Measurements from ENCODE around the gene TNFSF9. TPM values are rescaled to one million over a fixed set of nuclear protein-coding genes. Genes with fewer than 3 reads are reported as not detected.
"Not testable (repeated sequence)": the region's sequence is repeated elsewhere in the genome, so short reads cannot be mapped to it uniquely, and the experiment has no call there.

The TNFSF9 gene
- total RNA-seq, 2 donors from 2014 or later, result 0.43 to 3.4 TPM

DNA sequence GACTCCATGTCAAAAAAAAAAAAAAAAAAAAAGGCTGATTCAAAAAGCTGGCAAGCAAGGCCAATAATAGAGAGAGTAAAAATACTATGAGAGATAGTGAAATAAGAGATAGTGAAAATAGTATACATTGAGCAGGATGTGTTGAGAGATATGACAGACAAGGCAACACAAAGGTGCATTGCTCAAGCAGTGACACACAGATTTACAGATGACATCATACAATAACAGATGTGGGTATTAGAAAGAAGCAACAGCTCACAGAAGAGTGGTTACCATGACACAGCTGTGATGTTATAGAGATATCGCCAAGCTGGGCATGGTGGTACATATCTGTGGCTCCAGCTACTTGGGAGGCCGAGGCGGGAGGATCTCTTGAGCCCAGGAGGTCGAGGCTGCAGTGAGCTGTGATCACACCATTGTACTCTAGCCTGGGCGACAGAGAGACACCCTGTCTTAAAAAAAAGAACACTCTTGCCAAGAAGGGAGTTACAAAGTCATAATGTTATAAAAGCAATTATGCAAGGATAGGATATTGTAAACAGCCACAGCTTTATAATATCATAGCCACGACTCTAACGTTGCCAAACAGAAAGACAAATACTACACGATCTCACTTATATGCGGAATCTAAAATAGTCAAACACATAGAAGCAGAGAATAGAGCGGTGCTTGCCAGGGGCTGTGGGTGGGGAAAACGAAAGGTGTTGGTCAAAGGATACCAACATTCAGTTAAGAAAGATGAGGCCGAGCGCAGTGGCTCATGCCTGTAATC lies 10.3 kb downstream of the TNFSF9 start:
- no peak overlapping the region for H3K27ac Mint-ChIP-seq
- no peak for ATAC-seq

DNA sequence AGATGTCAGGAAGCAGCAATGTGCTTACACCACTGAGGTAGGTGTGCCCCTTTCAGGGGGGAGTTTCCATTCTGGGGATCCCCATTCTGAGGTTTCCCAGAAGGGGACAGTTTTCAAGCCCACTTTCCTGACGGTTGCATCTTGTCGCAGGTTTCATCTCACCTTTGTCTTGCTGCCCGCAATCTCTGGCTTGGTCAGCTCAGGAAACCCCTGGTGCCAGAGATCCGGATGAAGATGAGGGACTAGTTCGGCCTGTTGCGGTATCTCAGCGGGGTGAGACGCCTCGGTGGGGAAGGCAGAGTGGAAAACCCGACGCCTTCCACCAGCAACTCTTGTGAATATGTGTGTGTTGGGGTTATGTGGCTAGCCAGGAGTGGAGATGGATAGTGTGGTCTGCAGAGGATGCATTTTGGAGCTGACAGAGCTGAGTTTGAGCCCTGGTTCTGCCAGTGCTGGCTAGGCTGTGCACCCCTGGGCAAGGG lies 13.1 kb downstream of the TNFSF9 start:
- ATAC-seq, result no peak
- Mint-ChIP-seq H3K9me3 (no peaks in the 10 kb centered on the region), H3K36me3 (no peaks in the 10 kb centered on the region), H3K27ac (no peak overlapping the region)
- DNase-seq (ENCODE audit: low spot score in 2 of 2), result no peak

More for the DNA sequence above, 10.3 kb downstream of the TNFSF9 start:
- Mint-ChIP-seq H3K36me3 (peaks cover 0 to 4% of the 10 kb centered on the region in 2 donors), H3K9me3 (peaks cover 0 to 2% of the 10 kb centered on the region in 2 donors)
- no peak for DNase-seq (ENCODE audit: low spot score in 2 of 2)

DNA sequence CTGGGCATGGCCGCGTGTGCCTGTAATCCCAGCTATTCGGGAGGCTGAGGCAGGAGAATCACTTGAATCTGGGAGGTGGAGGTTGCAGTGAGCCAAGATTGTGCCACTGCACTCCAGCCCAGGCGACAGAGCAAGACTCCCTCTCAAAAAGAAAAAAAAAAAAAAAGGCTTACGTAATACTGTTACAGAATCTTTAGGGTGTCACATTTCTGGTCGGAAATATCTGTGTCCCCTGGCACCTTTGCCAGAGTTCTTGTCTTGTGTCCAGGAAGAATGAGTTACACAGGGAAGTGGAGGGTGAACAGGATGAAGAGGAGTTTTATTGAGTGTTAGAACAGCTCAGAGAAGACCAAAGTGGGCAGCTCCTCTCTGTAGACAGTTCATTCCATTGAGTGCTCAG lies 19.9 kb downstream of the TNFSF9 start:
- not testable (repeated sequence) for H3K36me3 Mint-ChIP-seq, H3K9me3 Mint-ChIP-seq, ATAC-seq

DNA sequence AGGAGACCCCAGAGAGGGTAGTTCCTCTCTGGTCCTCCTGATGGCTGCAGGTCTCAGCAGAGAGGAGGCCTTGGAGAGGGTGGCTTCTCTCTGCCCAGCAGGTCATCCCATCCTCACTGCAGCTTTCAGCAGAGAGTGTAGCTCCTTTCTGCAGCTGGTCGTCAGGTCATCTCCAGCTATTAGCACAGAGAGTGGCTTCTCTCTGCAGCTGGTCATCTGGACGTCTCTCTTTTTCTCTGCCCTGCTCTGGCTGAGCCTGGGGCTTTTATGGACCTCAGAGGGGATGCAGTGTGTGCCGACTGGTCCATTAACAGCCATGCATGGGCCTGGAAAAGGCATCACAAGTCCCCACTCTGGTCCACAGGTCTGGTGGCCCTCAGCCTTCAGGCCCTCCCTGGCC lies 20.3 kb downstream of the TNFSF9 start:
- no peak overlapping the region for H3K27ac Mint-ChIP-seq
- ATAC-seq (no peak), DNase-seq (ENCODE audit: low spot score in 2 of 2) (no peak)
- no peaks in the 10 kb centered on the region for H3K9me3 Mint-ChIP-seq
- H3K36me3 Mint-ChIP-seq, result no peaks in the 10 kb centered on the region

More for the DNA sequence above, 19.9 kb downstream of the TNFSF9 start:
- not testable (repeated sequence) for DNase-seq (ENCODE audit: low spot score in 2 of 2); H3K27ac Mint-ChIP-seq

DNA sequence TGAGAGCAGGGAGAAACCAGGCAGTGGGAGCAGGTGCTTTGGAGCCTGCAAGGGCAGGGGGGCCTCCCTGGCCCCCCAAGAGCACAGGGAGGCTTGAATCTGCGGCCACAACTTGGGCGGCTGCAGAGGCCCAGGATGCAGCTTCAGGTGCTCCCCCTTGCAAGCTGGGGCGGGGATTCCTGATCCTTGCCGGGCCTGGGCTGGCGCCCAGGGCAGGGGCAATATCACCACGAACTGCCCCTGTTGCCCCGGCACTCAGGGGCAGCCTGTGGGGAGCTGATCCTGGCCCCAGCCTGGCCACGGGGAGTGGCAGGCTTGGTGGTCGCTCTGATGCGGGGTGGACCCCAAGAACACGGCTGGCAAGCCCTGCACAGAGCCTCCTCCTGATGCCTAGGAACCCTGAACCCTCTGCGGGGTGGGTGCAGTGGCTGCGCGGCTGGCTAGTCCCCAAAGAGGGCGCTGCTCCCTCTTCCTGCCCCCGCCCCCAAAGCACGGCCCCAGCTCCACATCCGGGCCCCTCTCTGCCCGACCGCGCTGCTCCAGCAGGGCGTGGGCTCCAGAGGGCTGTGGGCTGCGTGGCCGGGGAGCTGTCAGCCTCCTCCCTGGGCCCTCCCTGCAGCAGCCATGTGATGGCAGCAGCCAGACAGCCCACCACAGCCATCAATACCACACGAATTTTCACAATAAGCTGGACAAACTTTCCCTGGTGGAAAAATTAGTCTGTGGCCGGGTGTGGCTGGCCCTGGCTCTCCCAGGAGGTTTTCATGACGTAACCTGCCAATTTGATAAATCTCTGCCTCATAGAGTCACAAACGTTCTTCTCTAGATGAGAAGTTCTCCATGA lies 21.0 kb downstream of the TNFSF9 start:
- peak in 1 of 2 donors; percentile 36 for DNase-seq (ENCODE audit: low spot score in 2 of 2)

GRCh38 chr19:6556043-6556449 lies 25.2 kb downstream of the TNFSF9 start:
- DNase-seq (ENCODE audit: low spot score in 2 of 2) (no peak), ATAC-seq (no peak)
- no peak overlapping the region for H3K27ac Mint-ChIP-seq
- H3K36me3 Mint-ChIP-seq, result no peaks in the 10 kb centered on the region
- no peaks in the 10 kb centered on the region for H3K9me3 Mint-ChIP-seq

More for the DNA sequence above, 21.0 kb downstream of the TNFSF9 start:
- no peaks in the 10 kb centered on the region for H3K36me3 Mint-ChIP-seq
- ATAC-seq, result peak; percentile 80 to 88
- no peaks in the 10 kb centered on the region for H3K9me3 Mint-ChIP-seq
- H3K27ac Mint-ChIP-seq, result no peak overlapping the region

GRCh38 chr19:6556480-6557195 lies 25.8 kb downstream of the TNFSF9 start:
- DNase-seq (ENCODE audit: low spot score in 2 of 2) (no peak), ATAC-seq (peak in 1 of 2 donors; percentile 83)
- Mint-ChIP-seq H3K27ac (no peak overlapping the region), H3K36me3 (no peaks in the 10 kb centered on the region), H3K9me3 (no peaks in the 10 kb centered on the region)

- ATAC-seq; H3K27ac Mint-ChIP-seq; DNase-seq (ENCODE audit: low spot score in 2 of 2); H3K36me3 Mint-ChIP-seq: not testable (repeated sequence)
- H3K9me3 Mint-ChIP-seq, result peaks cover 10 to 15% of the 10 kb centered on the region in 2 donors
Observed at GRCh38 chr19:6562437-6562836, 31.6 kb downstream of the TNFSF9 start.

- DNase-seq (ENCODE audit: low spot score in 2 of 2), result no peak
Observed at GRCh38 chr19:6564393-6564792, 33.6 kb downstream of the TNFSF9 start.

GRCh38 chr19:6566727-6567126 lies 35.9 kb downstream of the TNFSF9 start:
- ATAC-seq; DNase-seq (ENCODE audit: low spot score in 2 of 2); H3K36me3 Mint-ChIP-seq; H3K27ac Mint-ChIP-seq: not testable (repeated sequence)
- peaks cover 10 to 21% of the 10 kb centered on the region in 2 donors for H3K9me3 Mint-ChIP-seq

More at GRCh38 chr19:6564393-6564792, 33.6 kb downstream of the TNFSF9 start:
- ATAC-seq, result no peak
- Mint-ChIP-seq H3K27ac (no peak overlapping the region), H3K9me3 (peaks cover 10 to 15% of the 10 kb centered on the region in 2 donors), H3K36me3 (peaks cover 0 to 10% of the 10 kb centered on the region in 2 donors)

DNA sequence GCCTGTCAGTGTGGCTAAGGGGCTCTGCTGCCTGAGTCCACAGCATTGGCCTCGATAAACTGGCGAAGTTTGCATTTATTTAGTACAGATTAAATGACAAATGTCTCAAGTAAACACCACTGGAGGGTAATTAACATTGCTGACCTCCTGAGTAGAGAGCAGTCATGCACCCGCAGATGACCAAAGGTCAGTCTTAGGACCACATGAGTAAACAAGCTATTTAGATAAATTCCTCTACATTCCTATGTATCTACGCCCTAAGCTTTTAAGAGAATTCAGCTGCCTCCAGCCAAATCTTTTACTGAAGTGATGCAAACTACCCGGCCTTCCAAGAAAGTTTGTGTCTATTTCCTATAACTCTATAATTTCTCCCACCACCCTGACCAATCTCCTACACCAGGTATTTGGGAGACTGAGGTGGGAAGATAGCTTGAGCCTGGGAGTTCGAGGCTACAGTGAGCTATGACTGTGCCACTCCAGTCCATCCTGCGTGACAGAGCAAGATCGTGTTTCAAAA lies 37.2 kb downstream of the TNFSF9 start:
- ATAC-seq (no peak), DNase-seq (ENCODE audit: low spot score in 2 of 2) (no peak)
- H3K9me3 Mint-ChIP-seq, result peaks cover 10 to 21% of the 10 kb centered on the region in 2 donors
- no peak overlapping the region for H3K27ac Mint-ChIP-seq
- peaks cover 0 to 10% of the 10 kb centered on the region in 2 donors for H3K36me3 Mint-ChIP-seq

DNA sequence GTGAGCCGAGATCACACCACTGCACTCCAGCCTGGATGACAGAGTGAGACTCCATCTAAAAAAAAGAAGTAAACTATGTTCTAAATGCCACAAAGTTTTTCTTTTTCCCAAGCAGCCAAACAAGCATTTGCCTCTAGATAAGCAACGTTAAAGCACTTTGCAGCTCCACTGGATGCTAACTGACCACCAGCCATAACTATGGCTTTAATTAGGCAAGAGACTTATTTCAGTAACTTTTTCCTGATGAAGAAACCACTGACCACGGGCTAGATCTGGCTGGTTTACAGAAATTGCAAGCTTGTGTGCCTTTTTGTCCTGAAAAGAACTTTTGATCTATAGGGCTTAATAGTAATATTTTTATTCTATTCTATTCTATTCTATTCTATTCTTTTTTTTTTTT lies 38.0 kb downstream of the TNFSF9 start:
- Mint-ChIP-seq H3K36me3 (peaks cover 0 to 10% of the 10 kb centered on the region in 2 donors), H3K9me3 (peaks cover 10 to 21% of the 10 kb centered on the region in 2 donors), H3K27ac (no peak overlapping the region)
- ATAC-seq (no peak), DNase-seq (ENCODE audit: low spot score in 2 of 2) (no peak)

GRCh38 chr19:6570764-6571163 lies 39.9 kb downstream of the TNFSF9 start:
- no peak overlapping the region for H3K27ac Mint-ChIP-seq
- DNase-seq (ENCODE audit: low spot score in 2 of 2) (no peak), ATAC-seq (no peak)
- H3K9me3 Mint-ChIP-seq, result peaks cover 0 to 11% of the 10 kb centered on the region in 2 donors
- H3K36me3 Mint-ChIP-seq, result no peaks in the 10 kb centered on the region

DNA sequence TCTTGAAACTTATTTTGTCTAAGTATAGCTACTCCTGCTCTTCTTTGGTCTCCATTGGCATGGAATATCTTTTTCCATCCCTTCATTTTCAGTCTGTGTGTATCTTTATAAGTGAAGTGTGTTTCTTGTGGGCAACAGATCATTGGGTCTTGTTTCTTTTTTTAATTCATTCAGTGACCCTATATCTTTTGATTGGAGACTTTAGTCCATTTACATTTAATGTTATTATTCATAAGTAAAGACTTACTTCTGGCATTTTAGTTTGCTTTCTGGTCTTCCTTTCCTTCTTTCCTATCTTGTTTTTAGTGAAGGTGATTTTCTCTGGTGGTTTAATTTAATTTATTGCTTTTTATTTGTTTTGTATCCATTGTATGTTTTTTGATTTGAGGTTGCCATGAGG lies 40.3 kb downstream of the TNFSF9 start:
- DNase-seq (ENCODE audit: low spot score in 2 of 2) (no peak), ATAC-seq (no peak)
- H3K27ac Mint-ChIP-seq, result no peak overlapping the region
- peaks cover 0 to 11% of the 10 kb centered on the region in 2 donors for H3K9me3 Mint-ChIP-seq
- no peaks in the 10 kb centered on the region for H3K36me3 Mint-ChIP-seq

- Mint-ChIP-seq H3K9me3 (peaks cover 0 to 6% of the 10 kb centered on the region in 2 donors), H3K36me3 (no peaks in the 10 kb centered on the region), H3K27ac (no peak overlapping the region)
- no peak for ATAC-seq
- DNase-seq (ENCODE audit: low spot score in 2 of 2), result no peak
Observed at GRCh38 chr19:6572217-6572616, 41.4 kb downstream of the TNFSF9 start.

DNA sequence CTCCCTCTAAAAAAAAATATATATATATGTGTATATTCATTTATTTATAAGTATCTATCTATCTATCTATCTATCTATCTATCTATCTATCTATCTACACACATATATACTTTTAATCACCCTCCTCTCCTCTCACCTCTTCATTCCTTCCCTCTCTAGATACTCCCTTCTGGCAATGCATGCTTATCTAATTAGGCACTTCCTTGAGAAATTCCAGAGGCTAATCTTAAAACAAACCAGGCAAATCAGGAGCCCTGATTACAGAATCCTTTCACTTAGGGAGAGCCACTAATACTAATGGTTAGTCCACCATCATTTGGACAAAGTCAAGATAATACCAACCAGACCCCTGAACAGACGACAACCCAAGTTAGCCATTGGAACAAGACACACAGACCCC lies 42.5 kb downstream of the TNFSF9 start:
- Mint-ChIP-seq H3K27ac (no peak overlapping the region), H3K9me3 (peaks cover 0 to 6% of the 10 kb centered on the region in 2 donors), H3K36me3 (no peaks in the 10 kb centered on the region)
- ATAC-seq, result no peak
- no peak for DNase-seq (ENCODE audit: low spot score in 2 of 2)
